Endothelial cell of umbilical vein (primary cell): ENCODE measurements around the gene JCAD. TPM values are rescaled to one million over a fixed set of nuclear protein-coding genes. Genes with fewer than 3 reads are reported as not detected.

Experiments
- BruUV-seq: library from RNA; stranded (reverse); fragments of 400-500 nt; replicated peaks from 2 replicates; lab custom pipeline; 2021; lab: Mats Ljungman, UMichigan
- CTCF ChIA-PET: fragments of 300-600, 350-600 bp; sonication (Branson Sonifier 250); formaldehyde crosslinking; loops from one replicate; lab custom pipeline; 2021; ENCODE audit warnings: antibody characterized with exemption, inconsistent platforms; lab: Charles Lee
- POLR2A ChIA-PET: fragments of 300-600, 350-600 bp; sonication (Branson Sonifier 250); formaldehyde crosslinking; loops from one replicate; lab custom pipeline; 2021; ENCODE audit warnings: antibody characterized with exemption, inconsistent platforms; lab: Charles Lee
- DNase-seq: peaks from one replicate; pipeline ENCODE4 v3.0.0-alpha.2; 2011; ENCODE audit warnings: low read depth, low spot score
- FAIRE-seq: peaks from 2 replicates; lab custom pipeline; 2011; peaks lifted over from hg19 to GRCh38; lab: Jason Lieb, UNC
- H2AFZ ChIP-seq: 2 replicates; pipeline ENCODE4 v1.6.0; 2012; ENCODE audit warnings: low read depth, low read length, control low read depth, inconsistent platforms
- H3K27ac ChIP-seq: 2 replicates; pipeline ENCODE4 v1.5.1; 2011; ENCODE audit warnings: low read depth, mild to moderate bottlenecking, control low read depth, low read length, moderate library complexity; ENCODE audit not compliant: insufficient read depth
- H3K27me3 ChIP-seq, 2 experiments: 2 replicates each; pipeline versions ENCODE4 v1.6.0 to v1.6.1; 2011; ENCODE audit warnings: low read length in 2 of 2, mixed read lengths in 1 of 2; ENCODE audit not compliant: control insufficient read depth in 2 of 2, insufficient read depth in 2 of 2
- H3K36me3 ChIP-seq, 2 experiments: 2 replicates in 1 of 2; 3 replicates in 1 of 2; pipeline ENCODE4 v1.5.1; 2011; ENCODE audit warnings: low read length in 2 of 2, mild to moderate bottlenecking in 1 of 2, moderate library complexity in 1 of 2; ENCODE audit not compliant: control insufficient read depth in 2 of 2, insufficient read depth in 2 of 2; ENCODE audit errors: extremely low read depth in 1 of 2
- H3K4me1 ChIP-seq: 3 replicates; pipeline ENCODE4 v1.5.1; 2011; ENCODE audit warnings: mild to moderate bottlenecking, low read length; ENCODE audit not compliant: control insufficient read depth, insufficient read depth; ENCODE audit errors: extremely low read depth
- H3K4me2 ChIP-seq: 2 replicates; pipeline ENCODE4 v1.6.1; 2011; ENCODE audit warnings: low read length, control low read depth, mixed read lengths; ENCODE audit not compliant: insufficient read depth
- H3K4me3 ChIP-seq, 3 experiments: fragments of 200-600 bp in 1 of 3; sonication (generic), shearing (Covaris generic) in 1 of 3; replicated peaks in 1 of 3; 2 replicates each; pipeline ENCODE4 v1.5.1; 2011 to 2016; ENCODE audit warnings: control low read depth in 3 of 3, low read length in 3 of 3, mild to moderate bottlenecking in 2 of 3, inconsistent platforms in 1 of 3, low read depth in 1 of 3, moderate library complexity in 1 of 3; ENCODE audit not compliant: insufficient read depth in 1 of 3
- H3K79me2 ChIP-seq: 2 replicates; pipeline ENCODE4 v1.6.0; 2012; ENCODE audit warnings: low read length, inconsistent platforms; ENCODE audit not compliant: control insufficient read depth, insufficient read depth
- H3K9ac ChIP-seq: replicated peaks from 2 replicates; pipeline ENCODE3; 2011; ENCODE audit warnings: low read length, control low read depth; ENCODE audit not compliant: insufficient read depth; ENCODE audit errors: extremely low read depth
- H3K9me1 ChIP-seq: replicated peaks from 3 replicates; pipeline ENCODE4 v1.6.0; 2011; ENCODE audit warnings: mild to moderate bottlenecking, low read length; ENCODE audit not compliant: control insufficient read depth, insufficient read depth; ENCODE audit errors: extremely low read depth
- H3K9me3 ChIP-seq: replicated peaks from 2 replicates; pipeline ENCODE4 v1.5.1; 2012; ENCODE audit warnings: low read length, inconsistent platforms; ENCODE audit not compliant: control insufficient read depth, insufficient read depth
- H4K20me1 ChIP-seq: replicated peaks from 2 replicates; pipeline ENCODE3; 2011; ENCODE audit warnings: mild to moderate bottlenecking, low read length; ENCODE audit not compliant: control insufficient read depth, insufficient read depth; ENCODE audit errors: extremely low read depth
- CTCF ChIP-seq, 2 donors: IDR thresholded peaks; 1 replicate in 1 of 2; 2 replicates in 1 of 2; pipeline ENCODE4 v1.5.1; 2011; ENCODE audit warnings: low read length in 2 of 2, mild to moderate bottlenecking in 2 of 2, moderate library complexity in 2 of 2, control low read depth in 1 of 2, inconsistent platforms in 1 of 2, low read depth in 1 of 2; ENCODE audit not compliant: insufficient read depth in 1 of 2; ENCODE audit errors: extremely low read depth in 1 of 2
- EZH2 ChIP-seq: IDR thresholded peaks from 2 replicates; pipeline ENCODE4 v1.6.1; 2012; ENCODE audit warnings: borderline replicate concordance, low read depth, mild to moderate bottlenecking, moderate library complexity, low read length, inconsistent platforms; ENCODE audit not compliant: severe bottlenecking
- FOS ChIP-seq: IDR thresholded peaks from 2 replicates; pipeline ENCODE4 v1.6.1; 2011; ENCODE audit warnings: mild to moderate bottlenecking, low read length, moderate library complexity, borderline replicate concordance; ENCODE audit not compliant: insufficient read depth
- GATA2 ChIP-seq: IDR thresholded peaks from 2 replicates; pipeline ENCODE4 v1.7.0; 2011; ENCODE audit warnings: low read depth, mild to moderate bottlenecking, moderate library complexity, mixed read lengths, low read length; ENCODE audit not compliant: insufficient read length, insufficient read depth
- JUN ChIP-seq: IDR thresholded peaks from 2 replicates; pipeline ENCODE4 v1.6.1; 2011; ENCODE audit warnings: borderline replicate concordance, low read depth; ENCODE audit not compliant: insufficient read length, insufficient read depth
- MAX ChIP-seq: IDR thresholded peaks from 2 replicates; pipeline ENCODE4 v1.6.1; 2011; ENCODE audit not compliant: insufficient read depth, insufficient read length
- MYC ChIP-seq: IDR thresholded peaks from one replicate; pipeline ENCODE4 v1.6.1; 2011; ENCODE audit warnings: mild to moderate bottlenecking, low read depth, low read length
- POLR2A ChIP-seq: IDR thresholded peaks from 2 replicates; pipeline ENCODE4 v1.6.1; 2012; ENCODE audit warnings: low read depth, mild to moderate bottlenecking, control low read depth, low read length
- POLR2AphosphoS5 ChIP-seq: IDR thresholded peaks from 2 replicates; pipeline ENCODE4 v1.6.1; 2012; ENCODE audit warnings: low read depth, mild to moderate bottlenecking, control low read depth, low read length, moderate library complexity; ENCODE audit not compliant: insufficient read depth
- dilution Hi-C: fragments of 300-500 bp; cut with MboI; formaldehyde crosslinking; loops from one replicate; pipeline ENCODE4 v1.15.0; 2019; ENCODE audit warnings: low sequenced_read_pairs; ENCODE audit not compliant: extremely low pct_ligation_motif_present
- intact Hi-C: fragments of 100-400 bp; cut with micrococcal nuclease; formaldehyde crosslinking; loops from one replicate; pipeline ENCODE4 v1.10.0; 2022
- polyA plus RNA-seq, 4 experiments: library from polyadenylated mRNA; depleted of rRNA in 3 of 4; stranded (reverse) in 3 of 4; unstranded in 1 of 4; fragments of >200 nt; gene quantifications; 2 replicates each; pipeline versions ENCODE4 v1.2.1 to v1.2.3, GENCODE V29; 2011 to 2012; ENCODE audit warnings: missing spikeins in 1 of 4
- total RNA-seq: library from RNA; stranded (reverse); gene quantifications from 2 replicates; pipeline ENCODE4 v1.2.3, GENCODE V29; 2021

Gene JCAD
- total and polyA plus RNA-seq, 2 donors (not counting 3 experiments of a cell fraction or from before 2014, with no cell fraction given) = 17.5 to 76.3 TPM

GRCh38 chr10:30094601-30095000, 35.2 kb upstream of the JCAD start:
- Histone ChIP-seq H3K27me3 (peaks cover 0 to 2% of the 10 kb centered on the region in 2 experiments), H3K27ac (no peak overlapping the region), H2AFZ (no peak overlapping the region), H3K4me2 (no peak overlapping the region), H3K36me3 (no peaks in the 10 kb centered on the region), H3K9ac (no peak overlapping the region), H3K9me3 (no peaks in the 10 kb centered on the region), H3K4me1 (peaks cover 8% of the 10 kb centered on the region), H3K79me2 (no peaks in the 10 kb centered on the region), H3K9me1 (no peaks in the 10 kb centered on the region), H3K4me3 (no peak overlapping the region), H4K20me1 (no peaks in the 10 kb centered on the region)
- ChIA-PET POLR2A (no interaction called here), CTCF (no interaction called here)
- no peak for TF ChIP-seq FOS
- TF ChIP-seq POLR2A = no peak
- no peak for TF ChIP-seq GATA2
- no peak for TF ChIP-seq POLR2AphosphoS5
- TF ChIP-seq MAX = no peak
- TF ChIP-seq CTCF (IDR thresholded peaks at IDR 0.05; ENCODE audit: extremely low read depth in 1 of 2, insufficient read depth in 1 of 2, low read depth in 1 of 2, low read length in 2 of 2) = no peak
- no peak for TF ChIP-seq MYC
- no peak for TF ChIP-seq JUN
- TF ChIP-seq EZH2 = no peak
- intact Hi-C loops = no loop called here
- no TSS peak for BruUV-seq
- DNase-seq = no peak
- no peak for FAIRE-seq
- dilution Hi-C loops = no loop called here
